ENCODE data around the gene RNASE8. TPM values are rescaled to one million over a fixed set of nuclear protein-coding genes. Genes with fewer than 3 reads are reported as not detected.

The RNASE8 gene
- total RNA-seq, 2 donors from 2014 or later = not detected

DNA sequence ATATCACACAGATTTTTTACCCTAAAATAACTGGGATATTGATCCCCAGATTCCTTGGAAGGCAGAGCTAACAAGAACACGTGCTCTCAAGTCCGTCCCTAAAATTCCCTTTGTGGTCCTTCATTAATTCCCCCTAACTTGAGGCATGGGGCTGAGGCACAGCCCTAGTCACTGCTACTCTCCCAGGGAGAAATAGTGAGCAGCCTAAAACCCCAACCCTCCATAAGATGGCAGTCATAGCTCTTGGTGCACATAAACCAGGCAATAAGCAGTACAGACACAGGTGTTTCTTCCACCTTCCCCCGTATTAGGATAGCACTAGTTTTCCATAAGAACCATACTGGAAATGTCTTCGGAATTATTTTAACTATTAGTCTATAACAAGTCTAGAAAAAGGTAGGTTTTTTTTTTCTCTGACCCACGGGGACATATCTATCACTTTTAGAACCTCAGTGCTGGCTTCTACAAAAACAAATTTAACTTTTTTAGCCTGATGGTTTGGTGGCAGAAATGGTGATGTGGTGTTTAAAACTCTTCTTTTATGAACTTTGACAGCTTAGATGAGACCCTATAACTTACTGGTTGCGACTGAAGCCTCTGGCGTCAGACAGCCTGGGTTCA is 9.4 kb downstream of the RNASE8 start:
- peaks cover 89% of the 10 kb centered on the region for H3K27me3 Mint-ChIP-seq
- H3K4me3 Mint-ChIP-seq = no peak overlapping the region
- peaks cover 5% of the 10 kb centered on the region for H3K36me3 Mint-ChIP-seq (ENCODE audit: low read depth)
- ATAC-seq (peak; percentile 36), DNase-seq (no peak)
- peaks cover 33% of the 10 kb centered on the region for H3K4me1 Mint-ChIP-seq
- no peak overlapping the region for H3K27ac Mint-ChIP-seq
- H3K9me3 ChIP-seq (ENCODE audit: control insufficient read depth, low read length, poor library complexity, severe bottlenecking) = no peaks in the 10 kb centered on the region

GRCh38 chr14:21068521-21069387 is 11.1 kb downstream of the RNASE8 start:
- peaks cover 92% of the 10 kb centered on the region for H3K27me3 Mint-ChIP-seq
- H3K4me3 Mint-ChIP-seq = peak overlapping the region; percentile 91

DNA sequence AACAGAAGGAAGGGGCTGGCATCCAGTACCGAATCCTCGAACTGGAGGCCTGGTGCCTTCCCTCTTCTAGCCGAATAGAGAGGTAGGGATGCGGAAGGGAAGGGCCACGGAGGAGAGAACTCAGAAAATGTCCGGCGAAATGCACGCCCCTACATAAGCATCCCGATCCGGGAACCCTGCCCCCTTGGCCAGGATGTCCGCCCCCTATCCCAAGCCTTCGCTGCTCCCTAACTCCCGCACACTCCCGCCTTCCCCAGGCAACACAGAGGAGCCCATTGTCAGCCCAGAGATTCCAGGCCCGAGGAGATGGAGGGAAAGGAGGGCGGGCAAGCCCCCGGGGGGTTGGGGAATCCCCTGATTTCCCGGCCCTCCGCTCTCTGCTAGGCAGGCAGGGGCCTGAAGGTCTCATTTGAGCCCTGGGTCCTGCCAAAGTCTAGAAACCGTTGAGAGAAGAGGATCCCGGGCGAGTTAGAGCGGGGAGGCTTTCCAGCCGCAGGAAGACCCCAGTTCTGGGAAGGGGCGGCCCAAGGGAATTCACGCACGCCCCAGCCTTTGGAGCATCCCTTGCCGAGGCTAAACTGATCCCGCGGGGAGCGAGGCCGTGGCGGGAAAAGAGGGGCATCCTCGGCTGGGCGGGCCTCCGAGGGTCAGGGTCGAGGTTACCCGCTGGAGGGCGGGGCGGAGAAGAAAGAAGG is 11.9 kb downstream of the RNASE8 start:
- Mint-ChIP-seq H3K4me1 (peaks cover 38% of the 10 kb centered on the region), H3K36me3 (ENCODE audit: low read depth) (peaks cover 13% of the 10 kb centered on the region), H3K27me3 (peaks cover 87% of the 10 kb centered on the region), H3K4me3 (peak overlapping the region; percentile 91), H3K27ac (peak overlapping the region; percentile 95)
- peak in 2 of 3 donors; percentile 35 to 38 for DNase-seq
- H3K9me3 ChIP-seq (ENCODE audit: control insufficient read depth, low read length, poor library complexity, severe bottlenecking) = no peaks in the 10 kb centered on the region
- peak; percentile 46 for ATAC-seq

More at GRCh38 chr14:21068521-21069387, 11.1 kb downstream of the RNASE8 start:
- Mint-ChIP-seq H3K27ac (peak overlapping the region; percentile 95), H3K4me1 (peaks cover 38% of the 10 kb centered on the region), H3K36me3 (ENCODE audit: low read depth) (peaks cover 12% of the 10 kb centered on the region)
- no peaks in the 10 kb centered on the region for H3K9me3 ChIP-seq (ENCODE audit: control insufficient read depth, low read length, poor library complexity, severe bottlenecking)
- peak; percentile 55 for ATAC-seq
- peak in 1 of 3 donors; percentile 42 for DNase-seq

DNA sequence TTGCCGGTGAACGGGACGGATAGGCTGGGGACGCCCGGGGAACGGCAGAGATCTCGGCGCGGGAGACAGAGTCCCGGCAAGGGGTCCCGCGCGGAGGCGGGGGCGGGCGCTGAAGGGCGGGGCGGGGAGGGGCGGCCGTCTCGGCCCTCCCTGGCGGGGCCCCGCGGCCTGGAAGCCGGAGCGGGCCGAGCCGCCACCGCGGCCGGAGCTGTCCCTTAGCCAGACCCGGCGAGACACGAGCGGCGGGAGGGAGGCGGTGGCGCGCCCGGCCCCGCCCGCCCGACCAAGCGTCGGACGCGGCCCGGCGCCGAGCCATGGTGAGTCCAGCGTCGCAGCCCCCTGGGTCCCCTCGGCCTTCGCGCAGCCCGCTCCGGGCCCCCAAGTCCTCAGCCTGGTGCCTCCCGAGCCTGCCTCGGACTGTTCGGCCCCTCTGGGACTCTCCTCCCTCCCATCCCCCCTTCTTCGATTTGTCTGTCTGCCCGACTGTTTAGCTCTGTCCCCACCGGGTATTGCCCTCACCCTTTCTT is 12.5 kb downstream of the RNASE8 start, which contains the start of gene ARHGEF40:
TSS of gene ARHGEF40 (plus strand) at position 222 of the 527 bp plus-strand sequence. CDS start at position 315, 93 bp downstream.
- peak within 1 kb of the TSS; percentile 95 for H3K27ac Mint-ChIP-seq
- peaks cover 13% of the 10 kb centered on the region for H3K36me3 Mint-ChIP-seq (ENCODE audit: low read depth)
- ATAC-seq = peak; percentile 24
- DNase-seq = peak in 1 of 3 donors; percentile 34
- H3K27me3 Mint-ChIP-seq = peaks cover 84% of the 10 kb centered on the region
- H3K4me3 Mint-ChIP-seq = peak within 1 kb of the TSS; percentile 91
- H3K9me3 ChIP-seq (ENCODE audit: control insufficient read depth, low read length, poor library complexity, severe bottlenecking) = no peaks in the 10 kb centered on the region
- H3K4me1 Mint-ChIP-seq = peaks cover 38% of the 10 kb centered on the region

GRCh38 chr14:21070610-21071224 is 13.1 kb downstream of the RNASE8 start:
- Mint-ChIP-seq H3K4me3 (peak overlapping the region; percentile 87), H3K4me1 (peaks cover 39% of the 10 kb centered on the region), H3K27me3 (peaks cover 78% of the 10 kb centered on the region), H3K36me3 (ENCODE audit: low read depth) (peaks cover 12% of the 10 kb centered on the region), H3K27ac (peak overlapping the region; percentile 95)
- peak; percentile 31 for ATAC-seq
- H3K9me3 ChIP-seq (ENCODE audit: control insufficient read depth, low read length, poor library complexity, severe bottlenecking) = no peaks in the 10 kb centered on the region
- DNase-seq = no peak

- ATAC-seq (peak; percentile 40), DNase-seq (peak in 2 of 3 donors; percentile 21 to 37)
- no peaks in the 10 kb centered on the region for H3K9me3 ChIP-seq (ENCODE audit: control insufficient read depth, low read length, poor library complexity, severe bottlenecking)
- peak overlapping the region; percentile 95 for H3K27ac Mint-ChIP-seq
- H3K27me3 Mint-ChIP-seq = peaks cover 74% of the 10 kb centered on the region
- peak overlapping the region; percentile 87 for H3K4me3 Mint-ChIP-seq
- H3K36me3 Mint-ChIP-seq (ENCODE audit: low read depth) = peaks cover 14% of the 10 kb centered on the region
- H3K4me1 Mint-ChIP-seq = peaks cover 43% of the 10 kb centered on the region
These were observed 13.8 kb downstream of the RNASE8 start for GRCh38 chr14:21071225-21072030.

DNA sequence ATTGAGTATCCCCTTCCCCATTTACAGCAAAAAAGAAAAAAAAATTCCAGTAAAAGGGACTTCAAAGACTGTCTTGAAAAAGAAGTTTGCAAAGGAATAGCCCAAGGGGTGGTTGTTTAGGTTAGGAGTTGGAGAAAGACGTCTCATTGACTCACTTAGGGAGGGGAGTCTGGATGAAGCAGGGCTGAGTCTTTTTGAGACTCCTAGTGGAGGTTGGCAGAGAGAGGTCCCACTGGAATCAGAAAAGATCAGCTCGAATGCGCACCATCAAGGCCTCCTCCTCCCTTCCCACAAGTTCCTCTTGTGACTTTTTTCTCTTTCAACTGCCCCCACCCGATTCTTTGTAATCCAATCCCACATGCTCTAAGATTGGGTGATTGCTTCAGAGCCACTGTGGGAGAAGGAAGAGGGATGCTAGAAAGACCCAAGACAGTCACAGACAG is 14.4 kb downstream of the RNASE8 start:
- Mint-ChIP-seq H3K27me3 (peaks cover 70% of the 10 kb centered on the region), H3K4me3 (peak overlapping the region; percentile 87), H3K36me3 (ENCODE audit: low read depth) (peaks cover 14% of the 10 kb centered on the region), H3K4me1 (peaks cover 43% of the 10 kb centered on the region), H3K27ac (peak overlapping the region; percentile 95)
- no peak for ATAC-seq
- DNase-seq = no peak
- H3K9me3 ChIP-seq (ENCODE audit: control insufficient read depth, low read length, poor library complexity, severe bottlenecking) = no peaks in the 10 kb centered on the region

- ATAC-seq (no peak), DNase-seq (no peak)
- no peaks in the 10 kb centered on the region for H3K9me3 ChIP-seq (ENCODE audit: control insufficient read depth, low read length, poor library complexity, severe bottlenecking)
- H3K27me3 Mint-ChIP-seq = peaks cover 62% of the 10 kb centered on the region
- H3K36me3 Mint-ChIP-seq (ENCODE audit: low read depth) = peaks cover 14% of the 10 kb centered on the region
- H3K4me3 Mint-ChIP-seq = peak overlapping the region; percentile 87
- peaks cover 43% of the 10 kb centered on the region for H3K4me1 Mint-ChIP-seq
- peak overlapping the region; percentile 95 for H3K27ac Mint-ChIP-seq
These were observed 15.2 kb downstream of the RNASE8 start for GRCh38 chr14:21072781-21073339.

DNA sequence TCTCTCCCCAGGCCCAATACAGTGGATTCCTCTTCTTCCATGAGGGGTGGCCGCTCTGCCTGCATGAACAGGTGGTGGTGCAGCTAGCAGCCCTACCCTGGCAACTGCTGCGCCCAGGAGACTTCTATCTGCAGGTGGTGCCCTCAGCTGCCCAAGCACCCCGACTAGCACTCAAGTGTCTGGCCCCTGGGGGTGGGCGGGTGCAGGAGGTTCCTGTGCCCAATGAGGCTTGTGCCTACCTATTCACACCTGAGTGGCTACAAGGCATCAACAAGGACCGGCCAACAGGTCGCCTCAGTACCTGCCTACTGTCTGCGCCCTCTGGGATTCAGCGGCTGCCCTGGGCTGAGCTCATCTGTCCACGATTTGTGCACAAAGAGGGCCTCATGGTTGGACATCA is 16.3 kb downstream of the RNASE8 start:
- DNase-seq = no peak
- H3K27ac Mint-ChIP-seq = peak overlapping the region; percentile 95
- H3K36me3 Mint-ChIP-seq (ENCODE audit: low read depth) = peaks cover 14% of the 10 kb centered on the region
- peaks cover 52% of the 10 kb centered on the region for H3K27me3 Mint-ChIP-seq
- H3K4me3 Mint-ChIP-seq = no peak overlapping the region
- H3K9me3 ChIP-seq (ENCODE audit: control insufficient read depth, low read length, poor library complexity, severe bottlenecking) = no peaks in the 10 kb centered on the region
- H3K4me1 Mint-ChIP-seq = peaks cover 35% of the 10 kb centered on the region
- no peak for ATAC-seq

- Mint-ChIP-seq H3K27me3 (peaks cover 45% of the 10 kb centered on the region), H3K4me3 (no peak overlapping the region), H3K36me3 (ENCODE audit: low read depth) (peaks cover 14% of the 10 kb centered on the region), H3K4me1 (peaks cover 28% of the 10 kb centered on the region), H3K27ac (peak overlapping the region; percentile 95)
- ATAC-seq (no peak), DNase-seq (no peak)
- H3K9me3 ChIP-seq (ENCODE audit: control insufficient read depth, low read length, poor library complexity, severe bottlenecking) = no peaks in the 10 kb centered on the region
These were observed 17.0 kb downstream of the RNASE8 start for GRCh38 chr14:21074398-21075272.

Measured in T-helper 17 cell (primary cell).